Fibroblast of lung (primary cell): Measurements from ENCODE around the gene ENTREP3. TPM values are rescaled to one million over a fixed set of nuclear protein-coding genes. Genes with fewer than 3 reads are reported as not detected.
"Not testable (repeated sequence)": the region's sequence is repeated elsewhere in the genome, so short reads cannot be mapped to it uniquely, and the experiment has no call there.

Experiments used
- DNase-seq, 2 donors: peaks; one replicate each; pipeline versions ENCODE4 v3.0.0 to v3.0.0-alpha.2; 2010; ENCODE audit warnings: low read depth in 2 of 2
- H2AFZ ChIP-seq: 2 replicates; pipeline ENCODE4 v1.5.1; 2012; ENCODE audit warnings: low read length, control low read depth, inconsistent platforms
- H3K27ac ChIP-seq: 2 replicates; pipeline ENCODE4 v1.5.1; 2011; ENCODE audit warnings: low read length, control low read depth; ENCODE audit not compliant: insufficient read depth
- H3K27me3 ChIP-seq: 2 replicates; pipeline ENCODE4 v1.5.1; 2011; ENCODE audit warnings: mild to moderate bottlenecking, low read length; ENCODE audit not compliant: control insufficient read depth, insufficient read depth
- H3K36me3 ChIP-seq: 2 replicates; pipeline ENCODE4 v1.5.1; 2011; ENCODE audit warnings: low read length; ENCODE audit not compliant: control insufficient read depth, insufficient read depth
- H3K4me1 ChIP-seq: 2 replicates; pipeline ENCODE4 v1.5.1; 2011; ENCODE audit warnings: low read length; ENCODE audit not compliant: control insufficient read depth, insufficient read depth; ENCODE audit errors: extremely low read depth
- H3K4me2 ChIP-seq: 2 replicates; pipeline ENCODE4 v1.5.1; 2011; ENCODE audit warnings: low read length, control low read depth; ENCODE audit not compliant: insufficient read depth; ENCODE audit errors: extremely low read depth
- H3K4me3 ChIP-seq, 4 experiments: fragments of 200-600 bp in 1 of 4; sonication (generic) in 1 of 4; replicated peaks in 1 of 4; 2 replicates each; pipeline ENCODE4 v1.5.1; 2011 to 2016; ENCODE audit warnings: low read length in 4 of 4, low read depth in 3 of 4, mild to moderate bottlenecking in 3 of 4, control low read depth in 2 of 4, inconsistent platforms in 1 of 4, mixed read lengths in 1 of 4; ENCODE audit not compliant: insufficient read depth in 1 of 4; ENCODE audit errors: control extremely low read depth in 1 of 4
- H3K79me2 ChIP-seq: 2 replicates; pipeline ENCODE4 v1.5.1; 2012; ENCODE audit warnings: mild to moderate bottlenecking, low read length, inconsistent platforms; ENCODE audit not compliant: control insufficient read depth, insufficient read depth
- H3K9ac ChIP-seq: 2 replicates; pipeline ENCODE4 v1.5.1; 2011; ENCODE audit warnings: mild to moderate bottlenecking, low read length, control low read depth; ENCODE audit not compliant: insufficient read depth
- H3K9me3 ChIP-seq: 2 replicates; pipeline ENCODE4 v1.5.1; 2012; ENCODE audit warnings: low read depth, low read length; ENCODE audit not compliant: control insufficient read depth, insufficient read depth
- H4K20me1 ChIP-seq: 2 replicates; pipeline ENCODE4 v1.5.1; 2011; ENCODE audit warnings: low read length; ENCODE audit not compliant: control insufficient read depth, insufficient read depth; ENCODE audit errors: extremely low read depth
- EZH2 ChIP-seq: IDR thresholded peaks from 2 replicates; pipeline ENCODE4 v1.5.1; 2012; ENCODE audit warnings: low read length, control low read depth, mild to moderate bottlenecking; ENCODE audit errors: missing control alignments
- polyA plus RNA-seq, 2 donors: library from polyadenylated mRNA; depleted of rRNA in 1 of 2; stranded (reverse) in 1 of 2; unstranded in 1 of 2; fragments of >200 nt; gene quantifications; 2 replicates each; pipeline ENCODE4 v1.2.1, GENCODE V29; 2011 to 2012; ENCODE audit warnings: missing spikeins in 1 of 2
- total RNA-seq: library from RNA; depleted of rRNA; stranded (reverse); fragments of >200 nt; gene quantifications from 2 replicates; pipeline ENCODE4 v1.2.1, GENCODE V29; 2014
- TF ChIP-seq, protein P1 (sequence below), 2 donors: IDR thresholded peaks in 1 of 2; conservative IDR thresholded peaks in 1 of 2; 1 replicate in 1 of 2; 2 replicates in 1 of 2; pipeline ENCODE4 v1.5.1; 2011 to 2012; ENCODE audit warnings: low read length in 2 of 2, control low read depth in 1 of 2, inconsistent platforms in 1 of 2, low read depth in 1 of 2, mild to moderate bottlenecking in 1 of 2

The ENTREP3 gene
- total and polyA plus RNA-seq, 2 donors (not counting 1 experiment from before 2014, with no cell fraction given): 8.5 to 12.9 TPM

DNA sequence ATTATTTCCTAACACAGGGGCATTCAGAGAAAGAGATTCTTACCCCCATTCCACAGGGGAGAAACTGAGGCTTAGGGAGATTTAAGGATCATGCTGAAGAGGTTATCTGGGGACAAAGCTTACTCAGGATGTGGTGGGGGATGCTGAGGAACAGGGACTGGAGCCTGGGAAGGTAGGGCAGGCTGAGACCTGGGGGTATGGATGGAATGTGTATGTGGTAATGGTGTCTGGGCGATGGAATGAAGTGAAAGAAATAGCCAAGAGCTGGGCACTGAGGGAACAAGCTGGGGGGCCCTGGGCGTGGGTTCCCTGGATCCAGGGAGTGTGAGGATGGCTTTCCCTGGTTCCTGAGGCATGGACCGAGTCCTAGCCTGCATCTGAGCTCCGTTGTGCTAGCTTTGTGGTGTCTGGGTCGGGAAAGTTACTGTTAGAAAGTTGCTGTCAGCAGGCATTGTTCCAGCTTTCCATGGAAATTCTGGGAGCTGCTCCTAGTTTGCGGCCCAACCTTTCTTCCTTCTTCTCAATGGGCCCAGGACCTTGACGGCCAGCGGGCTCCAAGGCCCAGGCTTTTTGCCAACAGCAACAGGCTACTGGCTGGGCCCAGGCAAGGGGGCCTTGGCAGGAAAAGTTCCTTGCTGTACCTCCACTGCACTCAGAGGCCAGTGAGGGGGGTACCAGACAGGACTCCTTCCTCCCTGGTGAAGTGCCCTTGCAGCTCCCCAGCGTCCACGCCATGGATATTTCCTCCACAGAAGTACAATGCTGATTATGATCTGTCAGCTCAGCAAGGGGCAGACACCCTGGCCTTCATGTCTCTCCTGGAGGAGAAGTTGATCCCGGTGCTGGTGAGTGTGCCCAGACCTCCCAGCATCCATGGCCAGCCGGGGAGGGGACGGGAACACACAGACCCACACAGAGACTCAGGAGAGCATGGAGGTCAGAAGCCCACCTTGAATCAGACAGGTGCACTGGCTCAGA is 23.0 kb downstream of the ENTREP3 start:
- H4K20me1 ChIP-seq, H3K4me3 ChIP-seq, H3K79me2 ChIP-seq, H3K4me1 ChIP-seq, H3K36me3 ChIP-seq, H3K27ac ChIP-seq, H2AFZ ChIP-seq, H3K9me3 ChIP-seq, H3K27me3 ChIP-seq, H3K9ac ChIP-seq, H3K4me2 ChIP-seq: not testable (repeated sequence)
- peak; percentile 46 to 80 for DNase-seq

DNA sequence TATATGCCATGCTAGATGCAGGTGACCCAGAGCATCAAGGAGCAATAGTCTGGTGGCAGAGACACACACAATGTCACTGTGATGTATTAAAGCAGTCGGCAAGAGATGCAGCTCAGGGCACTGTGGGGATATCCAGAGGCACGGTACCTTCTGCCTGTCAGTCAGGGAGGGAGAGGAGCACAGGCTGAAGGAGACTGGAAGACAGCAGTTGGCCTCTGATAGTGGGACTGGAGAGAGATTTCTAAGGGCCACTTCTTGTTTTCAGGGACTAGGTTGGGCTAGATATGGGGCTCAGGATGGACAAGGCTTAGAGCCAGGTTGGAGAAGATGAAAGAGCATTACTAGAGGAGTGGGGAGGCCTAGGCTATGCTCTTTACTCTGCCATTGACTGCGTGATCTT is 24.0 kb downstream of the ENTREP3 start:
- H3K27me3 ChIP-seq, H2AFZ ChIP-seq, H3K4me1 ChIP-seq, H3K27ac ChIP-seq, H3K36me3 ChIP-seq, H3K79me2 ChIP-seq, H3K4me3 ChIP-seq, H4K20me1 ChIP-seq, DNase-seq, H3K4me2 ChIP-seq, H3K9ac ChIP-seq, H3K9me3 ChIP-seq: not testable (repeated sequence)

DNA sequence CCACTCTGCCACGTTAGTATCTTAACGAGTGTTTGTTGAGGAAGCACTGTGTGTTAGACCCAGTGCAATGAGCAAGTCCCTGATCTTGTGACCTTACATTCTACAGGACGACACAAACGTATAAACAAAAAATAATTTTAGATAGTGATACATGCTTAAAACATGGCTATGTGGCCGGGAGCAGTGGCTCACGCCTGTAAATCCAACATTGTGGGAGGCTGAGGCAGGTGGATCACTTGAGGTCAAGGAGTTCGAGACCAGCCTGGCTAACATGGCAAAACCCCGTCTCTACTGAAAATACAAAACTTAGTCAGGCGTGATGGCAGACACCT is 27.2 kb downstream of the ENTREP3 start:
- Histone ChIP-seq H3K4me3 (peak overlapping the region; percentile 40 to 55 (median 46)), H3K36me3 (no peaks in the 10 kb centered on the region), H3K4me2 (peak overlapping the region; percentile 69), H4K20me1 (no peaks in the 10 kb centered on the region), H3K27me3 (no peaks in the 10 kb centered on the region), H3K79me2 (peaks cover 11% of the 10 kb centered on the region), H3K9ac (peak overlapping the region; percentile 63), H2AFZ (peak overlapping the region; percentile 94), H3K9me3 (no peaks in the 10 kb centered on the region), H3K27ac (peak overlapping the region; percentile 93), H3K4me1 (peaks cover 18% of the 10 kb centered on the region)
- TF ChIP-seq, protein P1, sequence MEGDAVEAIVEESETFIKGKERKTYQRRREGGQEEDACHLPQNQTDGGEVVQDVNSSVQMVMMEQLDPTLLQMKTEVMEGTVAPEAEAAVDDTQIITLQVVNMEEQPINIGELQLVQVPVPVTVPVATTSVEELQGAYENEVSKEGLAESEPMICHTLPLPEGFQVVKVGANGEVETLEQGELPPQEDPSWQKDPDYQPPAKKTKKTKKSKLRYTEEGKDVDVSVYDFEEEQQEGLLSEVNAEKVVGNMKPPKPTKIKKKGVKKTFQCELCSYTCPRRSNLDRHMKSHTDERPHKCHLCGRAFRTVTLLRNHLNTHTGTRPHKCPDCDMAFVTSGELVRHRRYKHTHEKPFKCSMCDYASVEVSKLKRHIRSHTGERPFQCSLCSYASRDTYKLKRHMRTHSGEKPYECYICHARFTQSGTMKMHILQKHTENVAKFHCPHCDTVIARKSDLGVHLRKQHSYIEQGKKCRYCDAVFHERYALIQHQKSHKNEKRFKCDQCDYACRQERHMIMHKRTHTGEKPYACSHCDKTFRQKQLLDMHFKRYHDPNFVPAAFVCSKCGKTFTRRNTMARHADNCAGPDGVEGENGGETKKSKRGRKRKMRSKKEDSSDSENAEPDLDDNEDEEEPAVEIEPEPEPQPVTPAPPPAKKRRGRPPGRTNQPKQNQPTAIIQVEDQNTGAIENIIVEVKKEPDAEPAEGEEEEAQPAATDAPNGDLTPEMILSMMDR (conservative IDR thresholded peaks at IDR 0.05 in 1 of 2, IDR thresholded peaks at IDR 0.05 in 1 of 2; ENCODE audit: low read depth in 1 of 2, low read length in 2 of 2): no peak
- TF ChIP-seq EZH2: no peak
- DNase-seq: no peak
